ENCODE results near the gene MEIS2. TPM values are rescaled to one million over a fixed set of nuclear protein-coding genes. Genes with fewer than 3 reads are reported as not detected.

The MEIS2 gene
- total and polyA plus RNA-seq, 2 experiments from 2014 or later: 0.27 TPM; not detected in 1

DNA sequence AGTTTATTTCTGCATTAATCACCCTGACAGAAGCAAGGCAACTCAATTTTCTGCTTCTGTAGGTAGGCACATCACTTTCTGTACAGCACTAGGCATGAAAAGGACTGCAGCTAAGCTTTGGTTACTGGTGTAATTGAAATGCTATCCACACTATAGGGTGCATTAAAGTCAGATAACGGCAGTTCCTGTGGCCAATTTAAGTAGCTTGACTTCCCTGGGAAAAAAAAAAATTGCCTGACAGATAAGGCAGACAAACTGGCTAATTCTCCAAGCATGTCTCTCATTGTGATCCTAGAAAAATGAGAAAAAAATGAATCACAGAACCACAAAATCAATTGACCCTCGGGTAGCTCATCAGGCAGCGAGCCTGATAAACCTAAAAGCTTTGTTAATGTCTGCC, 151.4 kb downstream of the MEIS2 start:
- ATAC-seq: no peak

More for the DNA sequence above, 151.4 kb downstream of the MEIS2 start:
- Histone ChIP-seq H2AFZ (no peak overlapping the region), H3K4me3 (no peak overlapping the region), H3K79me2 (replicated peaks; ENCODE audit: insufficient read depth) (no peaks in the 10 kb centered on the region), H3K27ac (ENCODE audit: low read depth) (no peak overlapping the region), H4K20me1 (replicated peaks; ENCODE audit: insufficient read depth) (no peaks in the 10 kb centered on the region), H3K4me2 (no peak overlapping the region), H3K27me3 (ENCODE audit: insufficient read depth) (no peaks in the 10 kb centered on the region), H3F3A (replicated peaks; ENCODE audit: low read depth) (no peaks in the 10 kb centered on the region), H3K9me2 (ENCODE audit: insufficient read depth) (no peaks in the 10 kb centered on the region), H3K4me1 (ENCODE audit: insufficient read depth) (peaks cover 10% of the 10 kb centered on the region), H3K36me3 (ENCODE audit: insufficient read depth) (no peaks in the 10 kb centered on the region)
- DNase-seq (ENCODE audit: low spot score): no peak
- H3K36me3 Mint-ChIP-seq (ENCODE audit: low read depth): no peaks in the 10 kb centered on the region
- no peak overlapping the region for H3K27ac Mint-ChIP-seq
- no peak for TF ChIP-seq STAT1 (IDR thresholded peaks at IDR 0.05; ENCODE audit: unreplicated experiment)
- no peak for TF ChIP-seq ZNF114 (CRISPR knock-in tag; IDR thresholded peaks at IDR 0.05)
- TF ChIP-seq, protein P1, sequence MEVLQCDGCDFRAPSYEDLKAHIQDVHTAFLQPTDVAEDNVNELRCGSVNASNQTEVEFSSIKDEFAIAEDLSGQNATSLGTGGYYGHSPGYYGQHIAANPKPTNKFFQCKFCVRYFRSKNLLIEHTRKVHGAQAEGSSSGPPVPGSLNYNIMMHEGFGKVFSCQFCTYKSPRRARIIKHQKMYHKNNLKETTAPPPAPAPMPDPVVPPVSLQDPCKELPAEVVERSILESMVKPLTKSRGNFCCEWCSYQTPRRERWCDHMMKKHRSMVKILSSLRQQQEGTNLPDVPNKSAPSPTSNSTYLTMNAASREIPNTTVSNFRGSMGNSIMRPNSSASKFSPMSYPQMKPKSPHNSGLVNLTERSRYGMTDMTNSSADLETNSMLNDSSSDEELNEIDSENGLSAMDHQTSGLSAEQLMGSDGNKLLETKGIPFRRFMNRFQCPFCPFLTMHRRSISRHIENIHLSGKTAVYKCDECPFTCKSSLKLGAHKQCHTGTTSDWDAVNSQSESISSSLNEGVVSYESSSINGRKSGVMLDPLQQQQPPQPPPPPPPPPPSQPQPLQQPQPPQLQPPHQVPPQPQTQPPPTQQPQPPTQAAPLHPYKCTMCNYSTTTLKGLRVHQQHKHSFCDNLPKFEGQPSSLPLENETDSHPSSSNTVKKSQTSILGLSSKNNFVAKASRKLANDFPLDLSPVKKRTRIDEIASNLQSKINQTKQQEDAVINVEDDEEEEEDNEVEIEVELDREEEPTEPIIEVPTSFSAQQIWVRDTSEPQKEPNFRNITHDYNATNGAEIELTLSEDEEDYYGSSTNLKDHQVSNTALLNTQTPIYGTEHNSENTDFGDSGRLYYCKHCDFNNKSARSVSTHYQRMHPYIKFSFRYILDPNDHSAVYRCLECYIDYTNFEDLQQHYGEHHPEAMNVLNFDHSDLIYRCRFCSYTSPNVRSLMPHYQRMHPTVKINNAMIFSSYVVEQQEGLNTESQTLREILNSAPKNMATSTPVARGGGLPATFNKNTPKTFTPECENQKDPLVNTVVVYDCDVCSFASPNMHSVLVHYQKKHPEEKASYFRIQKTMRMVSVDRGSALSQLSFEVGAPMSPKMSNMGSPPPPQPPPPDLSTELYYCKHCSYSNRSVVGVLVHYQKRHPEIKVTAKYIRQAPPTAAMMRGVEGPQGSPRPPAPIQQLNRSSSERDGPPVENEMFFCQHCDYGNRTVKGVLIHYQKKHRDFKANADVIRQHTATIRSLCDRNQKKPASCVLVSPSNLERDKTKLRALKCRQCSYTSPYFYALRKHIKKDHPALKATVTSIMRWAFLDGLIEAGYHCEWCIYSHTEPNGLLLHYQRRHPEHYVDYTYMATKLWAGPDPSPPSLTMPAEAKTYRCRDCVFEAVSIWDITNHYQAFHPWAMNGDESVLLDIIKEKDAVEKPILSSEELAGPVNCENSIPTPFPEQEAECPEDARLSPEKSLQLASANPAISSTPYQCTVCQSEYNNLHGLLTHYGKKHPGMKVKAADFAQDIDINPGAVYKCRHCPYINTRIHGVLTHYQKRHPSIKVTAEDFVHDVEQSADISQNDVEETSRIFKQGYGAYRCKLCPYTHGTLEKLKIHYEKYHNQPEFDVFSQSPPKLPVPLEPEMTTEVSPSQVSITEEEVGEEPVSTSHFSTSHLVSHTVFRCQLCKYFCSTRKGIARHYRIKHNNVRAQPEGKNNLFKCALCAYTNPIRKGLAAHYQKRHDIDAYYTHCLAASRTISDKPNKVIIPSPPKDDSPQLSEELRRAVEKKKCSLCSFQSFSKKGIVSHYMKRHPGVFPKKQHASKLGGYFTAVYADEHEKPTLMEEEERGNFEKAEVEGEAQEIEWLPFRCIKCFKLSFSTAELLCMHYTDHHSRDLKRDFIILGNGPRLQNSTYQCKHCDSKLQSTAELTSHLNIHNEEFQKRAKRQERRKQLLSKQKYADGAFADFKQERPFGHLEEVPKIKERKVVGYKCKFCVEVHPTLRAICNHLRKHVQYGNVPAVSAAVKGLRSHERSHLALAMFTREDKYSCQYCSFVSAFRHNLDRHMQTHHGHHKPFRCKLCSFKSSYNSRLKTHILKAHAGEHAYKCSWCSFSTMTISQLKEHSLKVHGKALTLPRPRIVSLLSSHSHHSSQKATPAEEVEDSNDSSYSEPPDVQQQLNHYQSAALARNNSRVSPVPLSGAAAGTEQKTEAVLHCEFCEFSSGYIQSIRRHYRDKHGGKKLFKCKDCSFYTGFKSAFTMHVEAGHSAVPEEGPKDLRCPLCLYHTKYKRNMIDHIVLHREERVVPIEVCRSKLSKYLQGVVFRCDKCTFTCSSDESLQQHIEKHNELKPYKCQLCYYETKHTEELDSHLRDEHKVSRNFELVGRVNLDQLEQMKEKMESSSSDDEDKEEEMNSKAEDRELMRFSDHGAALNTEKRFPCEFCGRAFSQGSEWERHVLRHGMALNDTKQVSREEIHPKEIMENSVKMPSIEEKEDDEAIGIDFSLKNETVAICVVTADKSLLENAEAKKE (CRISPR knock-in tag; IDR thresholded peaks at IDR 0.05): no peak
- TF ChIP-seq, protein P2, sequence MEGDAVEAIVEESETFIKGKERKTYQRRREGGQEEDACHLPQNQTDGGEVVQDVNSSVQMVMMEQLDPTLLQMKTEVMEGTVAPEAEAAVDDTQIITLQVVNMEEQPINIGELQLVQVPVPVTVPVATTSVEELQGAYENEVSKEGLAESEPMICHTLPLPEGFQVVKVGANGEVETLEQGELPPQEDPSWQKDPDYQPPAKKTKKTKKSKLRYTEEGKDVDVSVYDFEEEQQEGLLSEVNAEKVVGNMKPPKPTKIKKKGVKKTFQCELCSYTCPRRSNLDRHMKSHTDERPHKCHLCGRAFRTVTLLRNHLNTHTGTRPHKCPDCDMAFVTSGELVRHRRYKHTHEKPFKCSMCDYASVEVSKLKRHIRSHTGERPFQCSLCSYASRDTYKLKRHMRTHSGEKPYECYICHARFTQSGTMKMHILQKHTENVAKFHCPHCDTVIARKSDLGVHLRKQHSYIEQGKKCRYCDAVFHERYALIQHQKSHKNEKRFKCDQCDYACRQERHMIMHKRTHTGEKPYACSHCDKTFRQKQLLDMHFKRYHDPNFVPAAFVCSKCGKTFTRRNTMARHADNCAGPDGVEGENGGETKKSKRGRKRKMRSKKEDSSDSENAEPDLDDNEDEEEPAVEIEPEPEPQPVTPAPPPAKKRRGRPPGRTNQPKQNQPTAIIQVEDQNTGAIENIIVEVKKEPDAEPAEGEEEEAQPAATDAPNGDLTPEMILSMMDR (conservative IDR thresholded peaks at IDR 0.05; ENCODE audit: low read depth in 2 of 2): no peak
- TF ChIP-seq EZH2phosphoT487 (IDR thresholded peaks at IDR 0.05; ENCODE audit: unreplicated experiment): no peak
- TF ChIP-seq ZNF331 (CRISPR knock-in tag; IDR thresholded peaks at IDR 0.05; ENCODE audit: low read depth): no peak
- TF ChIP-seq POLR2AphosphoS5 (IDR thresholded peaks at IDR 0.05; ENCODE audit: low read depth): no peak
- no peak for TF ChIP-seq EZH2 (IDR thresholded peaks at IDR 0.05; ENCODE audit: low read depth, unreplicated experiment)
- no peak for TF ChIP-seq JUNB (IDR thresholded peaks at IDR 0.05; ENCODE audit: unreplicated experiment)
- peaks cover 11% of the 10 kb centered on the region for H3K4me1 Mint-ChIP-seq
- H3K27me3 Mint-ChIP-seq (ENCODE audit: insufficient read depth, low read depth, poor library complexity): peaks cover 1% of the 10 kb centered on the region
- no peaks in the 10 kb centered on the region for H3K9me3 Mint-ChIP-seq
- no peak overlapping the region for H3K4me3 Mint-ChIP-seq
